ENCODE data around the gene NPSR1. TPM values are rescaled to one million over a fixed set of nuclear protein-coding genes. Genes with fewer than 3 reads are reported as not detected.

NPSR1 gene
- total RNA-seq, 1 experiment from 2014 or later: not detected

DNA sequence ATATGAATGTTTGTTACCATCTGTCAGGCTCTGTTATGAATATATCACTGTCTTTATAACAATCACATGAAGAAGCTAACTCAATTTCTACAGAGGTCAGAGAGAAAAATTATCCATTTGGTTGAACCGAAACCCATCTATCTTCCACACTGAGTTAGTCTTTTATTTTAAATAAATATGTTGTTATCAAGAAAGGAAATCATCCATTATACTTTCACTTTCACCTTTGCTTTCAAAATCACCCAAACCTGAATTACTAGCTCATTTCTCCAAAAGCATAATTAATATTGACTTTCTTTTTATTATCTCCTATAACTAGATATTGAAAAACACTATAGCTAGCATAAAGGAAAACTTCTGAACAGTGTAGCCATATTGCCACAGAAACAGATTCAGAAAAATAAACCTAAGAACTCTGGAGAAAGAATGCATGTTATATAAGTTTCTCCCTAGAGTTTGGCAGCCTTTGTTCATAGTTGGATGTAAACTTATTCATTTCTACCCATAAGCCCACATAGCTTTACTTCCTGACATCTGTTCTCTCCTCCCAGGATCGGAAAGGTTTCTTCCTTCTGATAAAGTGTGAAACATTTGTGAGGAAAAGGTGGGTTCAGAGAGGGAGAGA, 66.0 kb downstream of the NPSR1 start:
- TF ChIP-seq, protein P1, sequence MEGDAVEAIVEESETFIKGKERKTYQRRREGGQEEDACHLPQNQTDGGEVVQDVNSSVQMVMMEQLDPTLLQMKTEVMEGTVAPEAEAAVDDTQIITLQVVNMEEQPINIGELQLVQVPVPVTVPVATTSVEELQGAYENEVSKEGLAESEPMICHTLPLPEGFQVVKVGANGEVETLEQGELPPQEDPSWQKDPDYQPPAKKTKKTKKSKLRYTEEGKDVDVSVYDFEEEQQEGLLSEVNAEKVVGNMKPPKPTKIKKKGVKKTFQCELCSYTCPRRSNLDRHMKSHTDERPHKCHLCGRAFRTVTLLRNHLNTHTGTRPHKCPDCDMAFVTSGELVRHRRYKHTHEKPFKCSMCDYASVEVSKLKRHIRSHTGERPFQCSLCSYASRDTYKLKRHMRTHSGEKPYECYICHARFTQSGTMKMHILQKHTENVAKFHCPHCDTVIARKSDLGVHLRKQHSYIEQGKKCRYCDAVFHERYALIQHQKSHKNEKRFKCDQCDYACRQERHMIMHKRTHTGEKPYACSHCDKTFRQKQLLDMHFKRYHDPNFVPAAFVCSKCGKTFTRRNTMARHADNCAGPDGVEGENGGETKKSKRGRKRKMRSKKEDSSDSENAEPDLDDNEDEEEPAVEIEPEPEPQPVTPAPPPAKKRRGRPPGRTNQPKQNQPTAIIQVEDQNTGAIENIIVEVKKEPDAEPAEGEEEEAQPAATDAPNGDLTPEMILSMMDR (IDR thresholded peaks at IDR 0.05; ENCODE audit: unreplicated experiment): no peak
- POLR2A ChIA-PET: no interaction called here

DNA sequence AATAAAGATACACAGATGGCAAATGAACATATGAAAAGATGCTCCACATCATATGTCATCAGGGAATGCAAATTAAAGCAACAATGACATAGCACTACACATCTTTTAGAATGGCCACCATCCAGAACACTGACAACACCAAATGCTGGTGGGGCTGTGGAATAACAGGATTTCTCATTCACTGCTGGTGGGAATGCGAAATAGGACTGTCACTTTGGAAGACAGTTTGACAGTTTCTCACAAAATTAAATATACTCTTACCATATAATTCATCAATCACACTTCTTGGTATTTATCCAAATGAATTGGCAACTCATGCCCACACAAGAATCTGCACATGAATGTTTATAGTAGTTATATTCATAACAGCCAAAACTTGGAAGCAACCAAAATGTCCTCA, 68.2 kb downstream of the NPSR1 start:
- Mint-ChIP-seq H3K27me3 (ENCODE audit: insufficient read depth, unreplicated experiment) (no peaks in the 10 kb centered on the region), H3K4me3 (ENCODE audit: unreplicated experiment) (no peak overlapping the region), H3K36me3 (ENCODE audit: insufficient read depth, unreplicated experiment) (no peaks in the 10 kb centered on the region), H3K4me1 (ENCODE audit: insufficient read depth, unreplicated experiment) (no peaks in the 10 kb centered on the region), H3K27ac (ENCODE audit: low read depth, unreplicated experiment) (no peak overlapping the region), H3K9me3 (ENCODE audit: unreplicated experiment) (no peaks in the 10 kb centered on the region)
- ChIA-PET POLR2A (no interaction called here), CTCF (no interaction called here)
- TF ChIP-seq, protein P1 (IDR thresholded peaks at IDR 0.05; ENCODE audit: unreplicated experiment): no peak
- intact Hi-C loops (cut with micrococcal nuclease): no loop called here
- no TSS peak for BruUV-seq (replicated peaks)
- DNase-seq (ENCODE audit: unreplicated experiment): no peak

More for the DNA sequence above, 66.0 kb downstream of the NPSR1 start:
- CTCF ChIA-PET: interaction anchor here (1.0 to 1.2 kb wide), 2 partner anchors 47 to 100 kb away, joined by 3 read pairs; no protein-coding TSS in a partner anchor
- H3K27me3 Mint-ChIP-seq (ENCODE audit: insufficient read depth, unreplicated experiment): no peaks in the 10 kb centered on the region
- no peaks in the 10 kb centered on the region for H3K9me3 Mint-ChIP-seq (ENCODE audit: unreplicated experiment)
- no peaks in the 10 kb centered on the region for H3K4me1 Mint-ChIP-seq (ENCODE audit: insufficient read depth, unreplicated experiment)
- no peaks in the 10 kb centered on the region for H3K36me3 Mint-ChIP-seq (ENCODE audit: insufficient read depth, unreplicated experiment)
- H3K27ac Mint-ChIP-seq (ENCODE audit: low read depth, unreplicated experiment): no peak overlapping the region
- intact Hi-C loops (cut with micrococcal nuclease): no loop called here
- H3K4me3 Mint-ChIP-seq (ENCODE audit: unreplicated experiment): no peak overlapping the region
- no TSS peak for BruUV-seq (replicated peaks)
- no peak for DNase-seq (ENCODE audit: unreplicated experiment)

DNA sequence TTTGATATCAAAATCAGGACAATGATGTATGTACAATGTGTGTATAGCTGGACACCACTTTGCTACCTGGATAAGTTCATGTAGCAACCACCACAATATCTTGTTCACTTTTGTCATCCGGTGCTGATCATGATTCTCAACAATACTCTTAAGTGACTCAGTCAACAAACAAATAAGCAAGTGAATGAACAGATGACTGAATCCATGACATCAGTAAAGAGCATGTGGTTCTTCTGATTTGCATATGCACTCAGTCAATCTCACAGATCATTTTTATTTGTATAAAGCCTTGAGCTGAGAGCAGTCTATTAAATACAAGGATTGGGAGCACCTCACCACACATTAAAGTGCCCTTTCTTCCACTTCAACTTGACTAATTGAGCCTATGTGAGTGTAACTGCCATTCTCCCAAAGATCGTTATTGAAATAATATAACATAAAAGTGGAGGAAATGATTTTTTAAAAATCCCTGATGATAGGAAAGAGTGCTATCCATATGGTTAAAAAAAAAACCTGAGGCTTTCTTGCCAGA, 69.5 kb downstream of the NPSR1 start:
- no TSS peak for BruUV-seq (replicated peaks)

DNA sequence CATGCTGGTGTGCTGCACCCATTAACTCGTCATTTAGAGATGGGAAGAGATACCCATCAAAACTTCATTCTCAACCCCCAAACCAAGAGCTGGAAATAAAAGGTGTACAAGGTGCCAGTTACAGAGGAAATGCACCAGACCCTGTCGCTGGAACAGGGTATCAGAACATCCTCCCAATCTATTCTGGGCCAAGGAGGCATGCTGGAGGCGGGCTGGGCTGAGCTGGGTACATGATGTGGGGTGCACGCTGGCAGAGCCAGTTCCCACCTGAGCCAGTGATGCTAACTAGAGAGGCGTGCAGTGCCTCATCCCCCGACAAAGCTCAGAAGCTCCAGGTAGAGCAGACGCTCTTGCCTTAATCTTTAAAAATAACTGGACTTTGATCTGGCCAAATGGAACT, 70.1 kb downstream of the NPSR1 start:
- CTCF ChIA-PET: interaction anchor here (0.6 kb wide), 3 partner anchors 22 to 1136 kb away, joined by 3 to 4 read pairs (median 3); no protein-coding TSS in a partner anchor
- no peaks in the 10 kb centered on the region for H3K36me3 Mint-ChIP-seq (ENCODE audit: insufficient read depth, unreplicated experiment)
- H3K4me3 Mint-ChIP-seq (ENCODE audit: unreplicated experiment): no peak overlapping the region
- no peak overlapping the region for H3K27ac Mint-ChIP-seq (ENCODE audit: low read depth, unreplicated experiment)
- intact Hi-C loops (cut with micrococcal nuclease): no loop called here
- TF ChIP-seq, protein P1 (IDR thresholded peaks at IDR 0.05; ENCODE audit: unreplicated experiment): no peak
- POLR2A ChIA-PET: no interaction called here
- BruUV-seq (replicated peaks): no TSS peak
- no peak for DNase-seq (ENCODE audit: unreplicated experiment)
- H3K4me1 Mint-ChIP-seq (ENCODE audit: insufficient read depth, unreplicated experiment): no peaks in the 10 kb centered on the region
- H3K27me3 Mint-ChIP-seq (ENCODE audit: insufficient read depth, unreplicated experiment): no peaks in the 10 kb centered on the region
- no peaks in the 10 kb centered on the region for H3K9me3 Mint-ChIP-seq (ENCODE audit: unreplicated experiment)

More for the DNA sequence above, 69.5 kb downstream of the NPSR1 start:
- TF ChIP-seq, protein P1 (IDR thresholded peaks at IDR 0.05; ENCODE audit: unreplicated experiment): no peak
- H3K9me3 Mint-ChIP-seq (ENCODE audit: unreplicated experiment): no peaks in the 10 kb centered on the region
- H3K27me3 Mint-ChIP-seq (ENCODE audit: insufficient read depth, unreplicated experiment): no peaks in the 10 kb centered on the region
- intact Hi-C loops (cut with micrococcal nuclease): no loop called here
- no peak overlapping the region for H3K27ac Mint-ChIP-seq (ENCODE audit: low read depth, unreplicated experiment)
- no peaks in the 10 kb centered on the region for H3K4me1 Mint-ChIP-seq (ENCODE audit: insufficient read depth, unreplicated experiment)
- H3K36me3 Mint-ChIP-seq (ENCODE audit: insufficient read depth, unreplicated experiment): no peaks in the 10 kb centered on the region
- ChIA-PET CTCF (interaction anchor here (0.6 kb wide), 2 partner anchors 162 to 198 kb away, joined by 3 to 4 read pairs; no protein-coding TSS in a partner anchor), POLR2A (no interaction called here)
- no peak overlapping the region for H3K4me3 Mint-ChIP-seq (ENCODE audit: unreplicated experiment)
- DNase-seq (ENCODE audit: unreplicated experiment): no peak
